Stimulated activated CD8-positive, alpha-beta memory T cell treated with anti-CD3 and anti-CD28 coated beads, Interleukin-4, amount 100 ng/mL, for 1 hour (primary cell): ENCODE data around the gene ADCY9.
A peak's percentile ranks its signal among the peaks of the same experiment; 100 is the strongest.
"Not testable (repeated sequence)": the region's sequence is repeated elsewhere in the genome, so short reads cannot be mapped to it uniquely, and the experiment has no call there.

Source experiments
- DNase-seq, 2 donors: peaks; one replicate each; pipeline ENCODE4 v3.0.0-alpha.2; 2020; ENCODE audit warnings: low read depth in 2 of 2, low spot score in 1 of 2

ADCY9 gene

GRCh38 chr16:4116325-4117249 lies at the start of gene ADCY9:
Gene ADCY9, minus strand, starts transcription at chr16:4116442. Its CDS starts 1,000 bp downstream, at chr16:4115442.
- peak; percentile 18 to 55 for DNase-seq

GRCh38 chr16:4160658-4161430 lies 44.6 kb upstream of the ADCY9 start:
- DNase-seq = no peak

GRCh38 chr16:4159726-4160125 lies 43.5 kb upstream of the ADCY9 start:
- DNase-seq = no peak

GRCh38 chr16:4158143-4159093 lies 42.2 kb upstream of the ADCY9 start:
- no peak for DNase-seq

DNA sequence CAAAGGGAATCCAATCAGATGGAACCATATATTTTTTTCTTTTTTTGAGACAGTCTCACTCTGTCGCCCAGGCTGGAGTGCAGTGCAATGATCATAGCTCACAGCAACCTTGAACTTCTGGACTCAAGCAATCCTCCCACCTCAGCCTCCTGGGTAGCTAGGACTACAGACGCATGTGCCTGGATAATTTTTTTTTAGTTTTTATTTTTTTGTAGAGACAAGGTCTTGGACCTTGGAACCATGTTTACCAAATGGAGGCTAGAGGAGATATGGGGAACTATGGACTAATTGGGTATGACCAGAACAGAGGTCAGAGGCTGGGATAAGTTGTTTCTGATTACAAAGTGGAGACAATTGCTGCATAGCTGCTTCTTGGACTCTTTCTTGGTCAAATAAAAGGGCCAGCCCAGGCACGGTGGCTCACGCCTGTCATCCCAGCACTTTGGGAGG lies 41.2 kb upstream of the ADCY9 start:
- no peak for DNase-seq

DNA sequence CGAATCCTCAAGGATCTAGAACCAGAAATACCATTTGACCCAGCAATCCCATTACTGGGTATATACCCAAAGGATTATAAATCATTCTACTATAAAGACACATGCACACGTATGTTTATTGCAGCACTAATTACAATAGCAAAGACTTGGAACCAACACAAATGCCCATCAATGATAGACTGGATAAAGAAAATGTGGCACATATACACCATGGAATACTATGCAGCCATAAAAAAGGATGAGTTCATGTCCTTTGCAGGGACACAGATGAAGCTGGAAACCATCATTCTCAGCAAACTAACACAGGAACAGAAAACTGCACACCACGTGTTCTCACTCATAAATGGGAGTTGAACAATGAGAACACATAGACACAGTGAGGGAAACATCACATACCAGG lies 40.3 kb upstream of the ADCY9 start:
- DNase-seq = not testable (repeated sequence)

GRCh38 chr16:4153364-4153763 lies 37.1 kb upstream of the ADCY9 start:
- DNase-seq = not testable (repeated sequence)

DNA sequence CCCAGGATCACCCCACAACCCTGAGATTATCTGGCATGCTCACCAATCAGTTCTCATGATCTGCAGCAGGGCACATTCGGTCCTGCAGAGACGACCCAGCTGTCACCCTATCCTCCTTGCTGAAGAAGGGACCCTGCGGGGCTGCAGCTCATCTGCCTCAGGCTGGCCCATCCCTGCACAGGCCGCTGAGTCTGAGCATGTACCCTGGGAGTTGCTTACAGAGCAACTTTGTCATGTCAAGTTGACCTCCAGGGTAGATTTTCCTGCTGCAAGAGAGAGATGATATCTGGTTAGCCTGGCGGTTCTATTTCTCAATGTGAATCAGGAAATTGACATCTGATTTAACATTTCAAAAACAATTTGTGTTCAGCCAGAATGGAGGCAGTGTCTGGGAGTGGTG lies 36.0 kb upstream of the ADCY9 start:
- no peak for DNase-seq

DNA sequence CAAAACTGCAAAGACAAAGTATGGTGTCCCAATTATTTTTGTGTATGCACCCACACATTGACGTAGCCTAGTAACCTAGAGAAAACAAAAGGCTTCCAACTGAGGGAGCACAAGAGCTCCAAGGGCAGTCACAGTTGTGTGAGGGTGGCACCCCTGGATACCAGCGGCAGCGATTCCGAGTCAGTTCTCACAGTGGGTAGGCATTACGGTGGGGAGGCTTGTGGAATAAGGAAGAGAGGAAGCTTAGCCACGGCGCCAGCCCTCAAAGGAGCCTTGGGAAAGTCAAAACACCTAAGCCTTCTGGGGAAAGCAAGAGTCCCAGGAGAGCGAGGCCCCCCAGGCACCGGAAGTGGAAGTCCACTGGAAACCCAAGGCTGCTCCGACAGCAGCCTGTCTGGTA lies 31.0 kb upstream of the ADCY9 start:
- DNase-seq = no peak

GRCh38 chr16:4142268-4142667 lies 26.0 kb upstream of the ADCY9 start:
- DNase-seq = peak in 1 of 2 donors; percentile 1

DNA sequence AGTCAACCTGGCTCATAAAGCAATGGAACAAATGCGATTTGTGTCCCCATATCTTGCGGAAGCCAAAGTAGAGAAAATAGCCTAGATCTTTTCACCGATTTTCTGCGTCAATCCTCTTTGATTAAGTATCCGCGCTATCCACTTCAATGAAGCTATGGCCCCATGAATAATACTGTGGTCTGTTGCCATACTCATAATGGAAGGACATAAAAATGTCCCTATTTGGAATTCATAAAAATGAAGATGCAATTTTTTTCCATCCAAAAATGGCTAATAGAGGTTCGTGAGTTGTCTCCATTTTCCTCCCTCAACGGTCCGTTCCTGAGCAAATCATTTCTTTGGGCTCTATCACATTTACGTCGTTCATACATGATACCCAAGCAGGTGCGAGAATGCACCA lies 25.4 kb upstream of the ADCY9 start:
- no peak for DNase-seq

- DNase-seq = no peak
Measured at GRCh38 chr16:4140652-4141051, 24.4 kb upstream of the ADCY9 start.

DNA sequence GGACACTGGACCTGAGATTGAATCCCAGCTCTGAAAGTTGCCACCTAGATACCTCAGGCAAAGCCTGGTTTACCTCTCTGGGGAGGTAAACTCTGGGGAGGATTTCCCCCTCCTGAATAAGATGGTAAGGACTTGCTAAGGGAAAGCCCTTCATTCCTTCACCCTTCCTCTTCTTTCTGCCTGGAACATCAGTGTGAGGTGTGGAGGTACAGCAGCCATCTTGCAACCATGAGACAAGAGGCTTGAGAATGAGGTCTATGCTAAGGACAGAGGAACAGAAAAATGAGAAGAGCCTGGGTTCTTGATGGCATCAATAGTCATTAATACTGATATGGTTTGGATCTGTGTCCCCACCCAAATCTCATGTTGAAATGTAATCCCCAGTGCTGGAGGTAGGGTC lies 23.7 kb upstream of the ADCY9 start:
- no peak for DNase-seq

DNA sequence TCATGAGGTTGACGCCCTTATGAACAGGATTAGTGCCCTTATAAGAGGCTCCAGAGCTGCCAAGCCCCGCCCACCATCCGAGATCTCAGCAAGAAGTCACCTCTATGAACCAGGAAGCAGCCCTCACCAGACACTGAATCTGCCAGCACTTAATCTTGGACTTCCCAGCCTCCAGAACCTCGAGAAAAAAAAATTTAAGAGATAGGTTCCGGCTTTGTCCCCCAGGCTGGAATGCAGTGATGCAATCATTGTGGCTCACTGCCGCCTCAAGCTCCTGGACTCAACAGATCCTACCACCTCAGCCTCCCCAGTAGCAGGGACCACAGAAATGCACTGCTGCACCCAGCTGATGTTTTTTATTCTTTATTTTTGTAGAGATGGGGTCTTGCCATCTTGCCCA lies 22.5 kb upstream of the ADCY9 start:
- DNase-seq = no peak

GRCh38 chr16:4137438-4137837 lies 21.2 kb upstream of the ADCY9 start:
- DNase-seq = no peak

DNA sequence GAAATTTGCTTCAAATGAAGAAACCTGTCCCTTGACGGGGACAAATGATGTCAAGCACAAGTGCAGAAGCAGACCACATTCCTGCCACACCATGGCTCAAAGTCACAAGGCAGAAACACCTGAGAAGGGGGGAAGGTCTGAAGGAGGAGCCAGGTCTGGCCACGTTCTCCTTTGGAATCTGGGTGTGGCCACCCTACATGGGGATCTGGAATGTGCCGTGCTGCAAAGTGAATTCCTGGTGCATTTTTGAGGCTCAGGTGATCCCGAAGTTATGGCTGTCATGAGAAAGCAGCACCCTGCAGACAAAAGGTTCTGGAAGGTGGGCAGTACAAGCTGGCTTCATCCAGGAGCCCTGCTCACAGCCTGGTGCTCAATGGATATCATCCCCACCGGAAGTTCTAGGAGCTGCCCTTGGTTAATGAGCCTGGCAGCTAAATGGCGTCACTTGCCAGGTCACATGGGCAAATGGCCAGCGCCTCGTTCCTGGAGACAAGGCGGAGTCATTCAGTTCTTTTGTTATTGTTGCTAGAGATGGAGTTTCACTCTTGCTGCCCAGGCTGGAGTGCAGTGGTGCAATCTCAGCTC lies 20.1 kb upstream of the ADCY9 start:
- DNase-seq = no peak

GRCh38 chr16:4135537-4135936 lies 19.3 kb upstream of the ADCY9 start:
- DNase-seq = no peak

DNA sequence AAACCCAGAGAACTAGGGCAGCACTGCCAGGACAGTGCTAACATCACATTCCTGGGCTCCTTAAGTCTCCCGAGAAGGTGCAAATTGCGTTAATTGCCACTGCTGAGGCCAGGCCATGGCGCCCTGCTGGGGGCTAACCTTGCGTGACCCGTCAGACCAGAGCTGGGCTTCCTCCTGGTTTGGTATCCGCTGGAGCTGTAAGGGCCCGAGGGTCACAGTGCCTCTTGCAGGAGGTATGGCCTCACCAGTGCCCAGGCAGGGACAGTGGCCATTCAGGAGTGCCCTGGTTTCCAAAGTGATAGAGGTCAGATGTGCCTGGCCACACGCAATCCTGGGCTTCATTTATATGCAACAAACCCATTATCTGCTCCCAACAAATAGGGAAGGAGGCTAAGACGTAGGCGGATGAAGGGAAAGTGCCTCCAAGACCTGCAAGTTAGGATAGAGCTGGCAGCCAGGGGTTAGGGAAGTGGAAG lies 17.7 kb upstream of the ADCY9 start:
- DNase-seq = no peak

GRCh38 chr16:4131621-4132020 lies 15.4 kb upstream of the ADCY9 start:
- no peak for DNase-seq

GRCh38 chr16:4124535-4125294 lies 8.5 kb upstream of the ADCY9 start:
- DNase-seq = no peak
